ENCODE measurements around the gene C2CD4B. TPM values are rescaled to one million over a fixed set of nuclear protein-coding genes. Genes with fewer than 3 reads are reported as not detected.

The C2CD4B gene
- total RNA-seq, 1 experiment from 2014 or later: 0.13 TPM

GRCh38 chr15:62186578-62186977, 21.5 kb upstream of the C2CD4B start:
- H3K36me3 Mint-ChIP-seq (ENCODE audit: insufficient read depth in 1 of 3, low read depth in 3 of 3): peaks cover 0 to 5% (median 2%) of the 10 kb centered on the region in 3 experiments; a peak in 2 of 7 replicates
- no peak overlapping the region for H4K8ac ChIP-seq (replicated peaks; ENCODE audit: insufficient read length, low read depth, low read length)
- peaks cover 7% of the 10 kb centered on the region for H3K27me3 Mint-ChIP-seq (ENCODE audit: low read depth)

More at GRCh38 chr15:62186578-62186977, 21.5 kb upstream of the C2CD4B start:
- Histone ChIP-seq H3K27me3 (ENCODE audit: insufficient read depth, low read length) (no peaks in the 10 kb centered on the region), H3K79me2 (ENCODE audit: insufficient read depth, low read length) (no peaks in the 10 kb centered on the region), H3K23me2 (ENCODE audit: insufficient read length, low read depth, low read length, poor library complexity, severe bottlenecking) (no peaks in the 10 kb centered on the region), H3K4ac (ENCODE audit: low read depth, low read length) (no peak overlapping the region), H3K9ac (ENCODE audit: extremely low read depth, insufficient read length, low read length) (no peak overlapping the region), H3K23ac (ENCODE audit: insufficient read length, low read depth, low read length) (no peak overlapping the region), H2AFZ (ENCODE audit: low read length) (no peak overlapping the region), H2BK5ac (ENCODE audit: insufficient read length, low read length) (no peak overlapping the region), H2BK15ac (ENCODE audit: low read depth, low read length) (no peak overlapping the region), H3K18ac (ENCODE audit: insufficient read length, low read depth, low read length) (no peak overlapping the region), H3K4me1 (ENCODE audit: insufficient read depth, low read length) (no peaks in the 10 kb centered on the region), H4K91ac (ENCODE audit: insufficient read length, low read depth, low read length) (no peak overlapping the region), H3K56ac (ENCODE audit: insufficient read length, low read depth, low read length) (no peak overlapping the region), H3T11ph (ENCODE audit: low read length) (no peak overlapping the region), H3K79me1 (ENCODE audit: insufficient read depth, low read depth, low read length, poor library complexity, severe bottlenecking) (no peaks in the 10 kb centered on the region), H2AK5ac (ENCODE audit: insufficient read length, low read length) (no peak overlapping the region), H2BK20ac (ENCODE audit: low read depth, low read length, poor library complexity, severe bottlenecking) (no peak overlapping the region), H2BK120ac (ENCODE audit: low read depth, low read length, poor library complexity, severe bottlenecking) (no peak overlapping the region), H3K4me2 (ENCODE audit: insufficient read depth, insufficient read length, low read length) (no peak overlapping the region), H3K9me3 (ENCODE audit: control insufficient read depth, low read depth, low read length) (no peaks in the 10 kb centered on the region), H2BK12ac (ENCODE audit: insufficient read length, low read depth, low read length) (no peak overlapping the region), H4K20me1 (ENCODE audit: control insufficient read depth, insufficient read depth, insufficient read length) (no peaks in the 10 kb centered on the region), H4K5ac (ENCODE audit: insufficient read length, low read depth, low read length) (no peak overlapping the region), H3K27ac (ENCODE audit: insufficient read length, low read depth, low read length) (no peak overlapping the region), H3K14ac (ENCODE audit: insufficient read depth, low read length) (no peak overlapping the region)
- H3K27ac Mint-ChIP-seq: no peak overlapping the region
- peaks cover 0 to 5% of the 10 kb centered on the region in 2 experiments; a peak in 2 of 5 replicates for H3K9me3 Mint-ChIP-seq
- DNase-seq: no peak
- TF ChIP-seq CTCF (conservative IDR thresholded peaks at IDR 0.05): no peak
- WGBS (ENCODE audit: extremely low coverage, insufficient read length, low lambda C conversion rate): no CpG with 5 or more reads among the region's 27 CpGs
- no peak overlapping the region for H3K4me3 Mint-ChIP-seq
- H3K4me1 Mint-ChIP-seq: peaks cover 7 to 8% of the 10 kb centered on the region in 2 experiments
